HG02970 (cell line): ENCODE results near the gene SLC25A33.
"Not testable (repeated sequence)": the region's sequence is repeated elsewhere in the genome, so short reads cannot be mapped to it uniquely, and the experiment has no call there.

Source experiments
- ATAC-seq: cut with Tn5 transposase; IDR thresholded peaks from one replicate; pipeline ENCODE4 v1.9.1; 2021; ENCODE audit warnings: mild to moderate bottlenecking, moderate library complexity, moderate number of reproducible peaks; ENCODE audit not compliant: unreplicated experiment, low FRiP score

SLC25A33 gene

GRCh38 chr1:9538669-9539164, 548 bp upstream of the SLC25A33 start:
- ATAC-seq: no peak

DNA sequence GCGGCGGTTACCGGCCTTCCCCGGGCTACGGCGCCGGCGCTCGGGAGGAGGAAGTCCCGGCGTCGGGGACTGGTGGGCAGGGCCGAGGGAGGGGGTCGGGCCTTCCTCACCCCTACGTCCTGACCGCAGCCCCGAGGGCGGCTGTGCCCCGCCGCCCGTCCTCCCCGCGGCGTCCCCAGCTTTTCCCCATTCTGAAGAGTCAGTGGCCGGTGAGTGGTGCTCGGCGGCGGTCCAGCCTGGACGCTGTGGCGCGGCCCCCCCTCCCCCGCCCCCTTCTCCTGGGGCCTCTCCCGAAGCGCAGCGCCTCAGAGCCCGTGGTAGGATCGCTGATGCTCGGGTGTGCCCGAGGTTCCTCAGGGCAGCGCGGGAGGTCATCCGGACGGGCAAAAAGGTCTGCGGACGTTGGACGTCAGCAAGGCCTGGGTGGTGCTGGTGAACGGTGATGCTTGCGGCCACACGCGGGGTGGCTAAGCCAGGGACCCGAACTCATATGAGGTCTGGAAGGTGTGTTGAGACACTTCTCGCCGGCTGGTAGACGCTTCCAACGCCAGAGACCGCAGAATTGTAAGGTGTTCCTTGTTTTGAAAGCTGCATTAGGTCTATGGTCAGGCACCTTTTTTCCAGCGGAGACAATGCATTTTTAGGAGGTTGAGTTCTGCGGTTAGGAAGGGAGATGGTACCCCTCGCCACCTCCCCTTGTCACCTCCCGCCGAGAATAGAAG, 725 bp downstream of the SLC25A33 start:
- ATAC-seq: peak; percentile 52

- no peak for ATAC-seq
These were observed 3.2 kb downstream of the SLC25A33 start for GRCh38 chr1:9542430-9542829.

DNA sequence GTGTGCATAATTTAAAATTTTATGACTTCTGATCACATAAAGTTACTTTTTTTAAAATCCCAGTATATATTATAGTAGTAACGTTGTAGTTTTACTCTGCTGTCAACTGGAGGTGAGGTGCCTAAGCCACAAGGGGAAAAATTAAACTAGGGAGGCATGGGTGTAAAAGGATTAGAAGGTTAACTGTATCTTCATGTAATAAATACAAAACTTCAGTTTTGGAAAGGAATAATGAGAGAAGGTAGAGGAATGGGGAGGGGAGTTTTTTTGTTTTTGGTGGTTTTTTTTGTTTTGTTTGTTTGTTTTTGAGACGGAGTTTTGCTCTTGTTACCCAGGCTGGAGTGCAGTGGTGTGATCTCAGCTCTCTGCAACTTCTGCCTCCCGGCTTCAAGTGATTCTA, 5.7 kb downstream of the SLC25A33 start:
- ATAC-seq: no peak

- ATAC-seq: no peak
These were observed 10.8 kb downstream of the SLC25A33 start for GRCh38 chr1:9549955-9550546.

GRCh38 chr1:9551984-9552383, 12.7 kb downstream of the SLC25A33 start:
- ATAC-seq: no peak

- ATAC-seq: no peak
These were observed 14.5 kb downstream of the SLC25A33 start for GRCh38 chr1:9553736-9554144.

- no peak for ATAC-seq
These were observed 16.7 kb downstream of the SLC25A33 start for GRCh38 chr1:9555942-9556341.

GRCh38 chr1:9557624-9558023, 18.4 kb downstream of the SLC25A33 start:
- no peak for ATAC-seq

- no peak for ATAC-seq
These were observed 19.1 kb downstream of the SLC25A33 start for GRCh38 chr1:9558271-9558945.

DNA sequence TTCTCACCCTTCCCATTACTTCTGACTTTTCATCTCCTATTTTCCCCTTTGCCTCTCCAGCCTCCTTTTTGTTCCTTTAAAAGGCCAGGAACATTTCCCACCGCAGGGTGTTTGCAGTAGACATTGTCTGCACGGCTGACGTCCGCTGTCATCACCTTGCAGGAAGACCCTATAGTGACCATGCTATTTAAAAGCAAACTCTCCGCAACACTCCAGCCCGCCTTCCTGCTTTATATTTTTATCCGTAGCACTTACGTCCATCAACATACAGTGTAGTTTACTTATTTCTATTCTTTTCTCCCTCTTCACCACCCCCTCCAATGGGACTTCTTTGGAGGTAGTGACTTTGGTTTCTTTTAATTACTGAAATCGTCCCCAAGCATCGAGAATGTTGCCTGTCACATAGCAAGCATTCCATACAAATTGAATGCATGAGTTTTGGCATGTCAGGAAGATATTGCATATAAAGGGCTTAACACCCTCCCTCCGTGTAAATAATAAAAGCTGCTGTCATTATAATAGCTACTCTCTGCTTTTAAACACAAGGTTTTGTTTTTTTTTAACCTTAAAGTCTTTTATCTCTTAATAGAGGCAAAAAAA, 19.8 kb downstream of the SLC25A33 start:
- no peak for ATAC-seq

- no peak for ATAC-seq
These were observed 20.4 kb downstream of the SLC25A33 start for GRCh38 chr1:9559673-9560072.

DNA sequence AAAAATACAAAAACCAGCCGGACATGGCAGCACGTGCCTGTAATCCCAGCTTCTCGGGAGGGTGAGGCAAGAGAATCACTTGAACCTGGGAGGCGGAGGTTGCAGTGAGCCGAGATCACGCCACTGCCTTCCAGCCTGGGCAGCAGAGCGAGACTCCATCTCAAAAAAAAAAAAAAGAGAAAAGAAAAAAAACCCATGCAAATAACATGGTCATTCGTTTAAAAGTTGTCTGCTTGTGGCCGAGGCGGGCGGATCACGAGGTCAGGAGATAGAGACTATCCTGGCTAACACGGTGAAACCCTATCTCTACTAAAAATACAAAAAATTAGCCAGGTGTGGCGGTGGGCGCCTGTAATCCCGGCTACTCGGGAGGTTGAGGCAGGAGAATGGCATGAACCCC, 20.8 kb downstream of the SLC25A33 start:
- not testable (repeated sequence) for ATAC-seq

DNA sequence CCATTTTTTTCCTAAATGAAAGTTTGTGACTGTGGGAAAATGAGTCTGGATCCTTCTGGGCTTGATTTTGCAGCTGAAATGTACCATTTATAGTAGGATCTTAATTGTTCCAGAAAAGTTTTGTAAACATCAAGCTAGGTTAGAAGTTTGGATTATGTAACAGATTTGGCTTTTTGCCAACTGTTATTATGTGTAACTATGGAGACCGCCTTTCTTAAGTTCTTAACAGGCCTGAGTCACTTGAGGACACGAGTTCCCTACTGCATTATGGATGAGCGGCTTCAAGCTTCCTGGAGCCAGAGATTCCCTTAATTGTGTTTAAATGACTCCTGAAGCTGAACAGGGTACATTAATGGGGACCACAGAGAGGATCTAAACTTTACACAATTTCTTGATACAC, 22.2 kb downstream of the SLC25A33 start:
- no peak for ATAC-seq

- ATAC-seq: no peak
These were observed 30.0 kb downstream of the SLC25A33 start for GRCh38 chr1:9569267-9569666.

- ATAC-seq: not testable (repeated sequence)
These were observed 31.7 kb downstream of the SLC25A33 start for GRCh38 chr1:9570886-9571529.

DNA sequence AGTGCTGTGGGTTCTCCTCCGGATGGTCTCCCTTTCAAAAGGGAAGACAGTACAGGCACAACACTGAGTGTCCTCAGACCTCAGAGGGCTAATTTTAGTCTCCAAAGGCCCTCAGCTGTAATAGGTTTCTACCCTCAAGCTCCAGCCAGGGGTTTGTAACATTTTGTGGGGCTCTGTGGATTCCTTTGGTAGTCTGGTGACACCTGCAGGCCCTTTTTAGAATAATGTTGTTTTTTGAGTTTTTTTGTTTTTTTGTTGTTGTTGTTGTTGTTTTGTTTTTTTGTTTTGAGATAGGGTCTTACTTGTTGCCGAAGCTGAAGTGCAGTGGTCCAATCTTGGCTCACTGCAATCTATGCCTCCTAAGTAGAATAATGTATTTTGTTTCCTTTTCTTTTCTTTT, 34.5 kb downstream of the SLC25A33 start:
- no peak for ATAC-seq

- no peak for ATAC-seq
These were observed 36.2 kb downstream of the SLC25A33 start for GRCh38 chr1:9575486-9575885.

DNA sequence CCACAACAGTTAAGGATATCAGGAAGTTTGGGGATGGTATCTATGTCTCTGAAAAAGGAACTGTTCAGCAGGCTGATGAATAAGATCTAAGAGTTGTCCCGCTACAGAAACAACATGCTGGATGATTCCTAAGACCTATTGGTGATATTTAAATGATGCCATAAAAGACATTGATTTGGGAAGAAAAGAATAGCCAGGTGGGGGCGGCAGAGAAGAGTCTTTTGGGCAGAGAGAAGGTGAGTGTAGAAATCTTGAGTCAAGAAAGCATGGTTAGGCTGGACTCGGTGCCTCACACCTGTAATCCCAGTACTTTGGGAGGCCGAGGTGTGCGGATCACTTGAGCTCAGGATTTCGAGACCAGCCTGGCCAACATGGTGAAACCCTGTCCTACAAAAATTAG, 37.6 kb downstream of the SLC25A33 start:
- no peak for ATAC-seq

- no peak for ATAC-seq
These were observed 38.2 kb downstream of the SLC25A33 start for GRCh38 chr1:9577423-9577822.

DNA sequence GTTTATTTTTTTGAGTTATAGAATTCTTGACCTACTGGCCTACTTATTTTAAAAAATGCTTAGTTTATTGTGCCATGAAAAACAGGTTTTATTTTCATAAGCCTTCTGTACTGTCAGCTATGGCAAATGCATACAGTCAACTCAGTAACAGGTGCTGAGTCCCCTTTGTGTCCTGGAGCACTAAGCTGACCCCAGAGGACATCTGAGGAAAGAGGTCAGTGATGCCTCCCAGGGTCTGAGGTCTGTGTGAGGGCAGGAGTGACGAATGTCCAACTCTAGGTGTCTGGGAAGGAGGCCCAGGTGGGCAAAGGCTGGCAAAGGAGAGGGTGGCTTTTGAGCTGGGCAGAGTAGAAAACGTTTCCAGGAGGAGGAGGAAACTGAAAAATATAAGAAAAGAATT, 41.7 kb downstream of the SLC25A33 start:
- ATAC-seq: no peak
